Fibroblast of lung (primary cell): ENCODE data around the gene TGFBR3.

Experiments used
- CTCF ChIP-seq, 2 donors: IDR thresholded peaks in 1 of 2; conservative IDR thresholded peaks in 1 of 2; 1 replicate in 1 of 2; 2 replicates in 1 of 2; pipeline ENCODE4 v1.5.1; 2011 to 2012; ENCODE audit warnings: low read length in 2 of 2, control low read depth in 1 of 2, inconsistent platforms in 1 of 2, low read depth in 1 of 2, mild to moderate bottlenecking in 1 of 2
- EZH2 ChIP-seq: IDR thresholded peaks from 2 replicates; pipeline ENCODE4 v1.5.1; 2012; ENCODE audit warnings: low read length, control low read depth, mild to moderate bottlenecking; ENCODE audit errors: missing control alignments

- no peak for TF ChIP-seq CTCF (conservative IDR thresholded peaks at IDR 0.05 in 1 of 2, IDR thresholded peaks at IDR 0.05 in 1 of 2; ENCODE audit: low read depth in 1 of 2, low read length in 2 of 2)
- TF ChIP-seq EZH2 = no peak
These were observed 8.3 kb downstream of the TGFBR3 start for GRCh38 chr1:91877574-91878208.
